Stimulated activated naive CD8-positive, alpha-beta T cell treated with anti-CD3 and anti-CD28 coated beads, Interleukin-15, Interleukin-2, amounts not matched to agents 100 ng/mL and 50 ng/mL, for 24 hours (primary cell): ENCODE results near the gene NCF4.

ENCODE experiments used
- H3K27ac Mint-ChIP-seq: one replicate; pipeline ENCODE4 v1.8.0; 2021; ENCODE audit warnings: mild to moderate bottlenecking, mixed read lengths
- H3K27me3 Mint-ChIP-seq: one replicate; pipeline ENCODE4 v1.8.0; 2021; ENCODE audit warnings: mixed read lengths
- H3K36me3 Mint-ChIP-seq: one replicate; pipeline ENCODE4 v1.8.0; 2021; ENCODE audit warnings: low read depth, mixed read lengths
- H3K4me1 Mint-ChIP-seq: one replicate; pipeline ENCODE4 v1.8.0; 2021; ENCODE audit warnings: low read depth, mixed read lengths
- H3K4me3 Mint-ChIP-seq: one replicate; pipeline ENCODE4 v1.8.0; 2021; ENCODE audit warnings: mild to moderate bottlenecking, mixed read lengths
- H3K9me3 Mint-ChIP-seq: one replicate; pipeline ENCODE4 v1.8.0; 2021; ENCODE audit warnings: mixed read lengths

NCF4 gene

GRCh38 chr22:36868546-36869181 is 7.9 kb downstream of the NCF4 start:
- Mint-ChIP-seq H3K27me3 (no peaks in the 10 kb centered on the region), H3K9me3 (no peaks in the 10 kb centered on the region), H3K4me1 (peaks cover 27% of the 10 kb centered on the region), H3K27ac (no peak overlapping the region), H3K36me3 (no peaks in the 10 kb centered on the region), H3K4me3 (no peak overlapping the region)

- Mint-ChIP-seq H3K4me1 (peaks cover 27% of the 10 kb centered on the region), H3K4me3 (no peak overlapping the region), H3K27ac (no peak overlapping the region), H3K27me3 (no peaks in the 10 kb centered on the region), H3K9me3 (no peaks in the 10 kb centered on the region), H3K36me3 (no peaks in the 10 kb centered on the region)
Observed at GRCh38 chr22:36870250-36870649, 9.4 kb downstream of the NCF4 start.

GRCh38 chr22:36871669-36872081 is 10.9 kb downstream of the NCF4 start:
- Mint-ChIP-seq H3K4me3 (no peak overlapping the region), H3K27ac (no peak overlapping the region), H3K36me3 (no peaks in the 10 kb centered on the region), H3K27me3 (no peaks in the 10 kb centered on the region), H3K9me3 (no peaks in the 10 kb centered on the region), H3K4me1 (peaks cover 19% of the 10 kb centered on the region)

- Mint-ChIP-seq H3K27me3 (no peaks in the 10 kb centered on the region), H3K4me1 (peaks cover 19% of the 10 kb centered on the region), H3K4me3 (no peak overlapping the region), H3K27ac (no peak overlapping the region), H3K9me3 (no peaks in the 10 kb centered on the region), H3K36me3 (no peaks in the 10 kb centered on the region)
Observed at GRCh38 chr22:36872084-36872483, 11.3 kb downstream of the NCF4 start.

- Mint-ChIP-seq H3K4me1 (peaks cover 19% of the 10 kb centered on the region), H3K27me3 (no peaks in the 10 kb centered on the region), H3K4me3 (no peak overlapping the region), H3K9me3 (no peaks in the 10 kb centered on the region), H3K36me3 (no peaks in the 10 kb centered on the region), H3K27ac (peak overlapping the region; percentile 61)
Observed at GRCh38 chr22:36872866-36873498, 12.2 kb downstream of the NCF4 start.

GRCh38 chr22:36873614-36874308 is 13.0 kb downstream of the NCF4 start:
- Mint-ChIP-seq H3K27me3 (no peaks in the 10 kb centered on the region), H3K9me3 (no peaks in the 10 kb centered on the region), H3K36me3 (no peaks in the 10 kb centered on the region), H3K4me1 (peaks cover 19% of the 10 kb centered on the region), H3K4me3 (no peak overlapping the region), H3K27ac (peak overlapping the region; percentile 75)

GRCh38 chr22:36874309-36874696 is 13.5 kb downstream of the NCF4 start:
- H3K9me3 Mint-ChIP-seq = no peaks in the 10 kb centered on the region
- H3K27ac Mint-ChIP-seq = peak overlapping the region; percentile 75
- H3K4me3 Mint-ChIP-seq = no peak overlapping the region
- H3K27me3 Mint-ChIP-seq = no peaks in the 10 kb centered on the region
- H3K36me3 Mint-ChIP-seq = no peaks in the 10 kb centered on the region
- H3K4me1 Mint-ChIP-seq = peaks cover 19% of the 10 kb centered on the region

- H3K4me1 Mint-ChIP-seq = peaks cover 19% of the 10 kb centered on the region
- H3K27ac Mint-ChIP-seq = peak overlapping the region; percentile 75
Observed at GRCh38 chr22:36874736-36875135, 13.9 kb downstream of the NCF4 start.

GRCh38 chr22:36875741-36876140 is 14.9 kb downstream of the NCF4 start:
- no peak overlapping the region for H3K27ac Mint-ChIP-seq
- peaks cover 12% of the 10 kb centered on the region for H3K9me3 Mint-ChIP-seq

More at GRCh38 chr22:36874736-36875135, 13.9 kb downstream of the NCF4 start:
- Mint-ChIP-seq H3K27me3 (no peaks in the 10 kb centered on the region), H3K4me3 (no peak overlapping the region), H3K36me3 (no peaks in the 10 kb centered on the region), H3K9me3 (peaks cover 4% of the 10 kb centered on the region)

GRCh38 chr22:36879775-36880174 is 19.0 kb downstream of the NCF4 start:
- H3K36me3 Mint-ChIP-seq = peaks cover 17% of the 10 kb centered on the region
- H3K4me1 Mint-ChIP-seq = peaks cover 15% of the 10 kb centered on the region
- no peaks in the 10 kb centered on the region for H3K27me3 Mint-ChIP-seq
- H3K4me3 Mint-ChIP-seq = no peak overlapping the region
- no peak overlapping the region for H3K27ac Mint-ChIP-seq
- peaks cover 30% of the 10 kb centered on the region for H3K9me3 Mint-ChIP-seq

More at GRCh38 chr22:36875741-36876140, 14.9 kb downstream of the NCF4 start:
- no peak overlapping the region for H3K4me3 Mint-ChIP-seq
- H3K27me3 Mint-ChIP-seq = no peaks in the 10 kb centered on the region
- no peaks in the 10 kb centered on the region for H3K36me3 Mint-ChIP-seq
- H3K4me1 Mint-ChIP-seq = peaks cover 19% of the 10 kb centered on the region

GRCh38 chr22:36881504-36882245 is 20.9 kb downstream of the NCF4 start:
- Mint-ChIP-seq H3K9me3 (peaks cover 30% of the 10 kb centered on the region), H3K4me3 (no peak overlapping the region), H3K27ac (peak overlapping the region; percentile 87)

GRCh38 chr22:36884349-36885158 is 23.7 kb downstream of the NCF4 start:
- Mint-ChIP-seq H3K27me3 (peaks cover 8% of the 10 kb centered on the region), H3K4me3 (no peak overlapping the region), H3K27ac (no peak overlapping the region), H3K4me1 (peaks cover 28% of the 10 kb centered on the region), H3K36me3 (peaks cover 17% of the 10 kb centered on the region), H3K9me3 (peaks cover 28% of the 10 kb centered on the region)

More at GRCh38 chr22:36881504-36882245, 20.9 kb downstream of the NCF4 start:
- H3K27me3 Mint-ChIP-seq = no peaks in the 10 kb centered on the region
- H3K4me1 Mint-ChIP-seq = peaks cover 24% of the 10 kb centered on the region
- peaks cover 17% of the 10 kb centered on the region for H3K36me3 Mint-ChIP-seq

GRCh38 chr22:36885474-36885873 is 24.7 kb downstream of the NCF4 start:
- H3K36me3 Mint-ChIP-seq = peaks cover 17% of the 10 kb centered on the region
- peaks cover 8% of the 10 kb centered on the region for H3K27me3 Mint-ChIP-seq
- H3K9me3 Mint-ChIP-seq = peaks cover 21% of the 10 kb centered on the region
- peaks cover 28% of the 10 kb centered on the region for H3K4me1 Mint-ChIP-seq
- no peak overlapping the region for H3K4me3 Mint-ChIP-seq
- H3K27ac Mint-ChIP-seq = peak overlapping the region; percentile 36

GRCh38 chr22:36886016-36886415 is 25.2 kb downstream of the NCF4 start:
- peaks cover 18% of the 10 kb centered on the region for H3K9me3 Mint-ChIP-seq
- H3K27me3 Mint-ChIP-seq = peaks cover 8% of the 10 kb centered on the region
- H3K4me1 Mint-ChIP-seq = peaks cover 28% of the 10 kb centered on the region
- no peak overlapping the region for H3K4me3 Mint-ChIP-seq
- H3K36me3 Mint-ChIP-seq = peaks cover 17% of the 10 kb centered on the region
- H3K27ac Mint-ChIP-seq = no peak overlapping the region
